Measurements from ENCODE around the gene TBL2.

- TF ChIP-seq EZH2phosphoT487 (IDR thresholded peaks at IDR 0.05; ENCODE audit: low read length) (no peak), EZH2 (optimal IDR thresholded peaks at IDR 0.05; ENCODE audit: low read depth, low read length) (no peak)
- TF ChIP-seq, protein P1, sequence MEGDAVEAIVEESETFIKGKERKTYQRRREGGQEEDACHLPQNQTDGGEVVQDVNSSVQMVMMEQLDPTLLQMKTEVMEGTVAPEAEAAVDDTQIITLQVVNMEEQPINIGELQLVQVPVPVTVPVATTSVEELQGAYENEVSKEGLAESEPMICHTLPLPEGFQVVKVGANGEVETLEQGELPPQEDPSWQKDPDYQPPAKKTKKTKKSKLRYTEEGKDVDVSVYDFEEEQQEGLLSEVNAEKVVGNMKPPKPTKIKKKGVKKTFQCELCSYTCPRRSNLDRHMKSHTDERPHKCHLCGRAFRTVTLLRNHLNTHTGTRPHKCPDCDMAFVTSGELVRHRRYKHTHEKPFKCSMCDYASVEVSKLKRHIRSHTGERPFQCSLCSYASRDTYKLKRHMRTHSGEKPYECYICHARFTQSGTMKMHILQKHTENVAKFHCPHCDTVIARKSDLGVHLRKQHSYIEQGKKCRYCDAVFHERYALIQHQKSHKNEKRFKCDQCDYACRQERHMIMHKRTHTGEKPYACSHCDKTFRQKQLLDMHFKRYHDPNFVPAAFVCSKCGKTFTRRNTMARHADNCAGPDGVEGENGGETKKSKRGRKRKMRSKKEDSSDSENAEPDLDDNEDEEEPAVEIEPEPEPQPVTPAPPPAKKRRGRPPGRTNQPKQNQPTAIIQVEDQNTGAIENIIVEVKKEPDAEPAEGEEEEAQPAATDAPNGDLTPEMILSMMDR (IDR thresholded peaks at IDR 0.05; ENCODE audit: low read length) = no peak
Measured at GRCh38 chr7:73520673-73521635, 57.4 kb downstream of the TBL2 start.

Data from MM.1S (cell line).